GM23338 (cell line): ENCODE results near the gene ARHGEF28. TPM values are rescaled to one million over a fixed set of nuclear protein-coding genes. Genes with fewer than 3 reads are reported as not detected.

Source experiments
- ATAC-seq: fragments of 200-7000 bp; cut with Tn5 transposase; 3 replicates; pipeline ENCODE4 v1.9.1; 2020
- DNase-seq: peaks from one replicate; pipeline ENCODE4 v3.0.0-alpha.2; 2015; ENCODE audit warnings: low spot score
- H2AFZ ChIP-seq: fragments of 200-600 bp; sonication (generic); 2 replicates; pipeline ENCODE4 v1.8.0; 2016; ENCODE audit warnings: antibody characterized with exemption, mild to moderate bottlenecking, moderate library complexity
- H3F3A ChIP-seq: fragments of 200-600 bp; sonication (generic); replicated peaks from 2 replicates; pipeline ENCODE4 v1.8.0; 2017; ENCODE audit warnings: antibody characterized with exemption, mixed run types, low read depth
- H3K27ac ChIP-seq: fragments of 200-600 bp; sonication (generic); 2 replicates; pipeline ENCODE4 v1.6.1; 2016; ENCODE audit warnings: low read depth
- H3K27me3 ChIP-seq: fragments of 200-600 bp; sonication (generic); 2 replicates; pipeline ENCODE4 v1.8.0; 2016; ENCODE audit warnings: mild to moderate bottlenecking, mixed run types, moderate library complexity; ENCODE audit not compliant: insufficient read depth
- H3K36me3 ChIP-seq: fragments of 200-600 bp; sonication (generic); 2 replicates; pipeline ENCODE4 v1.8.0; 2016; ENCODE audit warnings: mild to moderate bottlenecking; ENCODE audit not compliant: insufficient read depth
- H3K4me1 ChIP-seq: fragments of 200-600 bp; sonication (generic); 2 replicates; pipeline ENCODE4 v1.8.0; 2016; ENCODE audit warnings: mild to moderate bottlenecking, moderate library complexity; ENCODE audit not compliant: insufficient read depth
- H3K4me2 ChIP-seq: fragments of 200-600 bp; sonication (generic); 2 replicates; pipeline ENCODE4 v1.7.1; 2017; ENCODE audit warnings: mixed run types
- H3K4me3 ChIP-seq: fragments of 200-600 bp; sonication (generic); 2 replicates; pipeline ENCODE4 v1.6.1; 2016; ENCODE audit warnings: mixed run types
- H3K79me2 ChIP-seq: fragments of 200-600 bp; sonication (generic); replicated peaks from 2 replicates; pipeline ENCODE4 v1.8.0; 2017; ENCODE audit warnings: mild to moderate bottlenecking; ENCODE audit not compliant: insufficient read depth
- H3K9me2 ChIP-seq: fragments of 200-600 bp; sonication (generic); 2 replicates; pipeline ENCODE4 v1.8.0; 2017; ENCODE audit not compliant: insufficient read depth
- H4K20me1 ChIP-seq: fragments of 200-600 bp; sonication (generic); replicated peaks from 2 replicates; pipeline ENCODE4 v1.8.0; 2017; ENCODE audit warnings: mild to moderate bottlenecking; ENCODE audit not compliant: insufficient read depth
- H3K27ac Mint-ChIP-seq: 2 replicates; pipeline ENCODE4 v1.8.0; 2020; ENCODE audit warnings: inconsistent platforms, mild to moderate bottlenecking, moderate library complexity, mixed read lengths
- H3K27me3 Mint-ChIP-seq: 3 replicates; pipeline ENCODE4 v1.8.0; 2022; ENCODE audit warnings: low read depth, mild to moderate bottlenecking, moderate library complexity, mixed read lengths, inconsistent platforms; ENCODE audit not compliant: insufficient read depth, poor library complexity
- H3K36me3 Mint-ChIP-seq: 3 replicates; pipeline ENCODE4 v1.8.0; 2021; ENCODE audit warnings: low read depth, mild to moderate bottlenecking, inconsistent platforms, moderate library complexity, mixed read lengths
- H3K4me1 Mint-ChIP-seq: 3 replicates; pipeline ENCODE4 v1.8.0; 2020; ENCODE audit warnings: mild to moderate bottlenecking, inconsistent platforms, mixed read lengths
- H3K4me3 Mint-ChIP-seq: 3 replicates; pipeline ENCODE4 v1.8.0; 2021; ENCODE audit warnings: moderate library complexity, mild to moderate bottlenecking, inconsistent platforms, mixed read lengths
- H3K9me3 Mint-ChIP-seq: 3 replicates; pipeline ENCODE4 v1.8.0; 2020; ENCODE audit warnings: moderate library complexity, mild to moderate bottlenecking, inconsistent platforms, mixed read lengths
- CREB1 ChIP-seq: fragments of 250-450 bp; sonication (Bioruptor Pico); IDR thresholded peaks from 2 replicates; pipeline ENCODE4 v1.5.0; 2020; ENCODE audit warnings: low read depth, mild to moderate bottlenecking, moderate library complexity
- EZH2 ChIP-seq: fragments of 200-600 bp; sonication (generic); IDR thresholded peaks from one replicate; pipeline ENCODE4 v1.8.0; 2017; ENCODE audit warnings: antibody characterized with exemption, mild to moderate bottlenecking, low read depth; ENCODE audit not compliant: unreplicated experiment
- EZH2phosphoT487 ChIP-seq: fragments of 200-600 bp; sonication (generic); IDR thresholded peaks from one replicate; pipeline ENCODE4 v1.8.1; 2018; ENCODE audit warnings: antibody characterized with exemption; ENCODE audit not compliant: unreplicated experiment
- JUNB ChIP-seq: IDR thresholded peaks from one replicate; pipeline ENCODE4 v1.6.1; 2016; ENCODE audit warnings: antibody characterized with exemption; ENCODE audit not compliant: unreplicated experiment
- NANOG ChIP-seq: IDR thresholded peaks from 2 replicates; pipeline ENCODE4 v1.6.1; 2016; ENCODE audit warnings: antibody characterized with exemption, borderline replicate concordance
- POLR2AphosphoS5 ChIP-seq: IDR thresholded peaks from 2 replicates; pipeline ENCODE4 v1.6.1; 2016; ENCODE audit warnings: antibody characterized with exemption, low read depth
- ZNF114 ChIP-seq: fragments of 250-450 bp; sonication (Bioruptor Pico); IDR thresholded peaks from 2 replicates; pipeline ENCODE4 v1.5.0; 2020; ENCODE audit warnings: mild to moderate bottlenecking, moderate library complexity
- polyA plus RNA-seq: library from polyadenylated mRNA; unstranded; fragments of >200 nt; fragmentation: Nextera tagmentation; extraction: Ambion mirVana; gene quantifications from 2 replicates; pipeline ENCODE4 v1.2.1, GENCODE V29; 2016
- total RNA-seq: library from RNA; depleted of rRNA; stranded (reverse); fragments of >200 nt; shearing (Covaris generic); gene quantifications from 2 replicates; pipeline ENCODE4 v1.2.3, GENCODE V29; 2014
- TF ChIP-seq, protein P1 (sequence below): IDR thresholded peaks from 2 replicates; pipeline ENCODE4 v1.6.1; 2016; ENCODE audit warnings: antibody characterized with exemption
- TF ChIP-seq, protein P2 (sequence below): IDR thresholded peaks from one replicate; pipeline ENCODE4 v1.6.1; 2018; ENCODE audit warnings: antibody characterized with exemption; ENCODE audit not compliant: unreplicated experiment
- TF ChIP-seq, protein P3 (sequence below), 2 experiments: fragments of 200-600 bp in 1 of 2; sonication (generic) in 1 of 2; conservative IDR thresholded peaks; 2 replicates each; pipeline versions ENCODE4 v1.5.1 to v1.6.1; 2016 to 2017; ENCODE audit warnings: antibody characterized with exemption in 2 of 2, low read depth in 2 of 2, mild to moderate bottlenecking in 2 of 2, moderate library complexity in 1 of 2
- TF ChIP-seq, protein P4 (sequence below): fragments of 250-450 bp; sonication (Bioruptor Pico); IDR thresholded peaks from 2 replicates; pipeline ENCODE4 v1.5.0; 2020; ENCODE audit warnings: mild to moderate bottlenecking, moderate library complexity

ARHGEF28 gene
- total and polyA plus RNA-seq, 2 experiments from 2014 or later = 0.39 to 1.0 TPM

DNA sequence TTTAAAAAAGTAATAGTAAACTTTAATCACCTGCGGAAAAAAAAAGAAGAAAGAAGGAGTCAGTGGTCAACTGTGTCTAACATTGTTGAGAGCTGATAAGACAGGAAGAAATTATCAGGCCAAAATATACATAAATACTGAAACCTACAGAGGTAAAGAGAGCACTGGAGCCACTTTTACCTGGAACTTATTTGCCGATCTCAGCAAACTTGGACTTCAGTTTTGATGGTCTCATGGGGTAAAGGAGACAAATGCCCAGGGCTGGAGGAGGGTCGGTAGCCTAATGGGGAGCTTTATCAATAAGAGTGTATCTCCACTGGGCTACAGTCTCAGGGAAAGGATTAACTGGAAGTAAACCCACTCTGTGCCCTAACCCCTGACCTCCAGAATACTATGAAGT lies 26.6 kb upstream of the ARHGEF28 start (continued):
- no peak for TF ChIP-seq POLR2AphosphoS5
- no peak for TF ChIP-seq EZH2
- TF ChIP-seq, protein P1, sequence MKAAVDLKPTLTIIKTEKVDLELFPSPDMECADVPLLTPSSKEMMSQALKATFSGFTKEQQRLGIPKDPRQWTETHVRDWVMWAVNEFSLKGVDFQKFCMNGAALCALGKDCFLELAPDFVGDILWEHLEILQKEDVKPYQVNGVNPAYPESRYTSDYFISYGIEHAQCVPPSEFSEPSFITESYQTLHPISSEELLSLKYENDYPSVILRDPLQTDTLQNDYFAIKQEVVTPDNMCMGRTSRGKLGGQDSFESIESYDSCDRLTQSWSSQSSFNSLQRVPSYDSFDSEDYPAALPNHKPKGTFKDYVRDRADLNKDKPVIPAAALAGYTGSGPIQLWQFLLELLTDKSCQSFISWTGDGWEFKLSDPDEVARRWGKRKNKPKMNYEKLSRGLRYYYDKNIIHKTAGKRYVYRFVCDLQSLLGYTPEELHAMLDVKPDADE = no peak
- TF ChIP-seq NANOG = no peak
- no peak for TF ChIP-seq JUNB
- TF ChIP-seq ZNF114 = no peak
- no peak for TF ChIP-seq EZH2phosphoT487

DNA sequence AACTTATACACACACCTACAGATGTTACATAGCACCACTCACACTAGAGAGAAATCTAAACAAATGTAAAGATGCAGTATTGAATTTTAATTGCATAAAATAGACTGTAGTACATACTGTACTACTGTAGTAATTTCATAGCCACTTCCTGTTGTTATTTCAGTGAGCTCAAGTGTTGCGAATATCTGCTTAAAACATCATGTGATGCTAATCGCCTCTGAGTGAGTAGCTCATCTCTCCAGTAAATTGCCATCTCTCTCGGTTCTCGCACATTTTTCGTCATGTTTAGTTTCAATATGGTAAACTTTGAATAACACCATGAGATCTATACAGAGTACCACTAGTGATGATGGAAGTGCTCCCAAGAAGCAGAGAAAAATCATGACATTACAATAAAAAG lies 22.0 kb upstream of the ARHGEF28 start:
- Histone ChIP-seq H2AFZ (no peak overlapping the region), H3K4me1 (no peaks in the 10 kb centered on the region)
- TF ChIP-seq POLR2AphosphoS5 (no peak), NANOG (no peak), JUNB (no peak), EZH2phosphoT487 (no peak), ZNF114 (no peak), EZH2 (no peak), CREB1 (CRISPR knock-in tag) (no peak)
- TF ChIP-seq, protein P2, sequence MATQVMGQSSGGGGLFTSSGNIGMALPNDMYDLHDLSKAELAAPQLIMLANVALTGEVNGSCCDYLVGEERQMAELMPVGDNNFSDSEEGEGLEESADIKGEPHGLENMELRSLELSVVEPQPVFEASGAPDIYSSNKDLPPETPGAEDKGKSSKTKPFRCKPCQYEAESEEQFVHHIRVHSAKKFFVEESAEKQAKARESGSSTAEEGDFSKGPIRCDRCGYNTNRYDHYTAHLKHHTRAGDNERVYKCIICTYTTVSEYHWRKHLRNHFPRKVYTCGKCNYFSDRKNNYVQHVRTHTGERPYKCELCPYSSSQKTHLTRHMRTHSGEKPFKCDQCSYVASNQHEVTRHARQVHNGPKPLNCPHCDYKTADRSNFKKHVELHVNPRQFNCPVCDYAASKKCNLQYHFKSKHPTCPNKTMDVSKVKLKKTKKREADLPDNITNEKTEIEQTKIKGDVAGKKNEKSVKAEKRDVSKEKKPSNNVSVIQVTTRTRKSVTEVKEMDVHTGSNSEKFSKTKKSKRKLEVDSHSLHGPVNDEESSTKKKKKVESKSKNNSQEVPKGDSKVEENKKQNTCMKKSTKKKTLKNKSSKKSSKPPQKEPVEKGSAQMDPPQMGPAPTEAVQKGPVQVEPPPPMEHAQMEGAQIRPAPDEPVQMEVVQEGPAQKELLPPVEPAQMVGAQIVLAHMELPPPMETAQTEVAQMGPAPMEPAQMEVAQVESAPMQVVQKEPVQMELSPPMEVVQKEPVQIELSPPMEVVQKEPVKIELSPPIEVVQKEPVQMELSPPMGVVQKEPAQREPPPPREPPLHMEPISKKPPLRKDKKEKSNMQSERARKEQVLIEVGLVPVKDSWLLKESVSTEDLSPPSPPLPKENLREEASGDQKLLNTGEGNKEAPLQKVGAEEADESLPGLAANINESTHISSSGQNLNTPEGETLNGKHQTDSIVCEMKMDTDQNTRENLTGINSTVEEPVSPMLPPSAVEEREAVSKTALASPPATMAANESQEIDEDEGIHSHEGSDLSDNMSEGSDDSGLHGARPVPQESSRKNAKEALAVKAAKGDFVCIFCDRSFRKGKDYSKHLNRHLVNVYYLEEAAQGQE = no peak
- TF ChIP-seq, protein P3, sequence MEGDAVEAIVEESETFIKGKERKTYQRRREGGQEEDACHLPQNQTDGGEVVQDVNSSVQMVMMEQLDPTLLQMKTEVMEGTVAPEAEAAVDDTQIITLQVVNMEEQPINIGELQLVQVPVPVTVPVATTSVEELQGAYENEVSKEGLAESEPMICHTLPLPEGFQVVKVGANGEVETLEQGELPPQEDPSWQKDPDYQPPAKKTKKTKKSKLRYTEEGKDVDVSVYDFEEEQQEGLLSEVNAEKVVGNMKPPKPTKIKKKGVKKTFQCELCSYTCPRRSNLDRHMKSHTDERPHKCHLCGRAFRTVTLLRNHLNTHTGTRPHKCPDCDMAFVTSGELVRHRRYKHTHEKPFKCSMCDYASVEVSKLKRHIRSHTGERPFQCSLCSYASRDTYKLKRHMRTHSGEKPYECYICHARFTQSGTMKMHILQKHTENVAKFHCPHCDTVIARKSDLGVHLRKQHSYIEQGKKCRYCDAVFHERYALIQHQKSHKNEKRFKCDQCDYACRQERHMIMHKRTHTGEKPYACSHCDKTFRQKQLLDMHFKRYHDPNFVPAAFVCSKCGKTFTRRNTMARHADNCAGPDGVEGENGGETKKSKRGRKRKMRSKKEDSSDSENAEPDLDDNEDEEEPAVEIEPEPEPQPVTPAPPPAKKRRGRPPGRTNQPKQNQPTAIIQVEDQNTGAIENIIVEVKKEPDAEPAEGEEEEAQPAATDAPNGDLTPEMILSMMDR (conservative IDR thresholded peaks at IDR 0.05; ENCODE audit: low read depth in 2 of 2) = no peak
- TF ChIP-seq, protein P4, sequence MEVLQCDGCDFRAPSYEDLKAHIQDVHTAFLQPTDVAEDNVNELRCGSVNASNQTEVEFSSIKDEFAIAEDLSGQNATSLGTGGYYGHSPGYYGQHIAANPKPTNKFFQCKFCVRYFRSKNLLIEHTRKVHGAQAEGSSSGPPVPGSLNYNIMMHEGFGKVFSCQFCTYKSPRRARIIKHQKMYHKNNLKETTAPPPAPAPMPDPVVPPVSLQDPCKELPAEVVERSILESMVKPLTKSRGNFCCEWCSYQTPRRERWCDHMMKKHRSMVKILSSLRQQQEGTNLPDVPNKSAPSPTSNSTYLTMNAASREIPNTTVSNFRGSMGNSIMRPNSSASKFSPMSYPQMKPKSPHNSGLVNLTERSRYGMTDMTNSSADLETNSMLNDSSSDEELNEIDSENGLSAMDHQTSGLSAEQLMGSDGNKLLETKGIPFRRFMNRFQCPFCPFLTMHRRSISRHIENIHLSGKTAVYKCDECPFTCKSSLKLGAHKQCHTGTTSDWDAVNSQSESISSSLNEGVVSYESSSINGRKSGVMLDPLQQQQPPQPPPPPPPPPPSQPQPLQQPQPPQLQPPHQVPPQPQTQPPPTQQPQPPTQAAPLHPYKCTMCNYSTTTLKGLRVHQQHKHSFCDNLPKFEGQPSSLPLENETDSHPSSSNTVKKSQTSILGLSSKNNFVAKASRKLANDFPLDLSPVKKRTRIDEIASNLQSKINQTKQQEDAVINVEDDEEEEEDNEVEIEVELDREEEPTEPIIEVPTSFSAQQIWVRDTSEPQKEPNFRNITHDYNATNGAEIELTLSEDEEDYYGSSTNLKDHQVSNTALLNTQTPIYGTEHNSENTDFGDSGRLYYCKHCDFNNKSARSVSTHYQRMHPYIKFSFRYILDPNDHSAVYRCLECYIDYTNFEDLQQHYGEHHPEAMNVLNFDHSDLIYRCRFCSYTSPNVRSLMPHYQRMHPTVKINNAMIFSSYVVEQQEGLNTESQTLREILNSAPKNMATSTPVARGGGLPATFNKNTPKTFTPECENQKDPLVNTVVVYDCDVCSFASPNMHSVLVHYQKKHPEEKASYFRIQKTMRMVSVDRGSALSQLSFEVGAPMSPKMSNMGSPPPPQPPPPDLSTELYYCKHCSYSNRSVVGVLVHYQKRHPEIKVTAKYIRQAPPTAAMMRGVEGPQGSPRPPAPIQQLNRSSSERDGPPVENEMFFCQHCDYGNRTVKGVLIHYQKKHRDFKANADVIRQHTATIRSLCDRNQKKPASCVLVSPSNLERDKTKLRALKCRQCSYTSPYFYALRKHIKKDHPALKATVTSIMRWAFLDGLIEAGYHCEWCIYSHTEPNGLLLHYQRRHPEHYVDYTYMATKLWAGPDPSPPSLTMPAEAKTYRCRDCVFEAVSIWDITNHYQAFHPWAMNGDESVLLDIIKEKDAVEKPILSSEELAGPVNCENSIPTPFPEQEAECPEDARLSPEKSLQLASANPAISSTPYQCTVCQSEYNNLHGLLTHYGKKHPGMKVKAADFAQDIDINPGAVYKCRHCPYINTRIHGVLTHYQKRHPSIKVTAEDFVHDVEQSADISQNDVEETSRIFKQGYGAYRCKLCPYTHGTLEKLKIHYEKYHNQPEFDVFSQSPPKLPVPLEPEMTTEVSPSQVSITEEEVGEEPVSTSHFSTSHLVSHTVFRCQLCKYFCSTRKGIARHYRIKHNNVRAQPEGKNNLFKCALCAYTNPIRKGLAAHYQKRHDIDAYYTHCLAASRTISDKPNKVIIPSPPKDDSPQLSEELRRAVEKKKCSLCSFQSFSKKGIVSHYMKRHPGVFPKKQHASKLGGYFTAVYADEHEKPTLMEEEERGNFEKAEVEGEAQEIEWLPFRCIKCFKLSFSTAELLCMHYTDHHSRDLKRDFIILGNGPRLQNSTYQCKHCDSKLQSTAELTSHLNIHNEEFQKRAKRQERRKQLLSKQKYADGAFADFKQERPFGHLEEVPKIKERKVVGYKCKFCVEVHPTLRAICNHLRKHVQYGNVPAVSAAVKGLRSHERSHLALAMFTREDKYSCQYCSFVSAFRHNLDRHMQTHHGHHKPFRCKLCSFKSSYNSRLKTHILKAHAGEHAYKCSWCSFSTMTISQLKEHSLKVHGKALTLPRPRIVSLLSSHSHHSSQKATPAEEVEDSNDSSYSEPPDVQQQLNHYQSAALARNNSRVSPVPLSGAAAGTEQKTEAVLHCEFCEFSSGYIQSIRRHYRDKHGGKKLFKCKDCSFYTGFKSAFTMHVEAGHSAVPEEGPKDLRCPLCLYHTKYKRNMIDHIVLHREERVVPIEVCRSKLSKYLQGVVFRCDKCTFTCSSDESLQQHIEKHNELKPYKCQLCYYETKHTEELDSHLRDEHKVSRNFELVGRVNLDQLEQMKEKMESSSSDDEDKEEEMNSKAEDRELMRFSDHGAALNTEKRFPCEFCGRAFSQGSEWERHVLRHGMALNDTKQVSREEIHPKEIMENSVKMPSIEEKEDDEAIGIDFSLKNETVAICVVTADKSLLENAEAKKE (CRISPR knock-in tag) = no peak

More for the DNA sequence above, 22.0 kb upstream of the ARHGEF28 start:
- Mint-ChIP-seq H3K27me3 (no peaks in the 10 kb centered on the region), H3K36me3 (no peaks in the 10 kb centered on the region), H3K27ac (no peak overlapping the region), H3K4me3 (no peak overlapping the region), H3K4me1 (no peaks in the 10 kb centered on the region), H3K9me3 (no peaks in the 10 kb centered on the region; the same call in 2 of the 3 replicates)
- H3K9me2 ChIP-seq = no peaks in the 10 kb centered on the region
- no peaks in the 10 kb centered on the region for H3K27me3 ChIP-seq
- no peaks in the 10 kb centered on the region for H3F3A ChIP-seq
- no peak overlapping the region for H3K4me2 ChIP-seq
- no peaks in the 10 kb centered on the region for H3K36me3 ChIP-seq
- no peaks in the 10 kb centered on the region for H3K79me2 ChIP-seq
- H3K27ac ChIP-seq = no peak overlapping the region
- ATAC-seq (no peak), DNase-seq (no peak)
- H4K20me1 ChIP-seq = no peaks in the 10 kb centered on the region
- no peak overlapping the region for H3K4me3 ChIP-seq
